GM23338 (cell line): Measurements from ENCODE around the gene ZNF366. TPM values are rescaled to one million over a fixed set of nuclear protein-coding genes. Genes with fewer than 3 reads are reported as not detected.

Source experiments
- ATAC-seq: fragments of 200-7000 bp; cut with Tn5 transposase; 3 replicates; pipeline ENCODE4 v1.9.1; 2020
- DNase-seq: peaks from one replicate; pipeline ENCODE4 v3.0.0-alpha.2; 2015; ENCODE audit warnings: low spot score
- H2AFZ ChIP-seq: fragments of 200-600 bp; sonication (generic); 2 replicates; pipeline ENCODE4 v1.8.0; 2016; ENCODE audit warnings: antibody characterized with exemption, mild to moderate bottlenecking, moderate library complexity
- H3F3A ChIP-seq: fragments of 200-600 bp; sonication (generic); replicated peaks from 2 replicates; pipeline ENCODE4 v1.8.0; 2017; ENCODE audit warnings: antibody characterized with exemption, mixed run types, low read depth
- H3K27ac ChIP-seq: fragments of 200-600 bp; sonication (generic); 2 replicates; pipeline ENCODE4 v1.6.1; 2016; ENCODE audit warnings: low read depth
- H3K27me3 ChIP-seq: fragments of 200-600 bp; sonication (generic); 2 replicates; pipeline ENCODE4 v1.8.0; 2016; ENCODE audit warnings: mild to moderate bottlenecking, mixed run types, moderate library complexity; ENCODE audit not compliant: insufficient read depth
- H3K36me3 ChIP-seq: fragments of 200-600 bp; sonication (generic); 2 replicates; pipeline ENCODE4 v1.8.0; 2016; ENCODE audit warnings: mild to moderate bottlenecking; ENCODE audit not compliant: insufficient read depth
- H3K4me1 ChIP-seq: fragments of 200-600 bp; sonication (generic); 2 replicates; pipeline ENCODE4 v1.8.0; 2016; ENCODE audit warnings: mild to moderate bottlenecking, moderate library complexity; ENCODE audit not compliant: insufficient read depth
- H3K4me2 ChIP-seq: fragments of 200-600 bp; sonication (generic); 2 replicates; pipeline ENCODE4 v1.7.1; 2017; ENCODE audit warnings: mixed run types
- H3K4me3 ChIP-seq: fragments of 200-600 bp; sonication (generic); 2 replicates; pipeline ENCODE4 v1.6.1; 2016; ENCODE audit warnings: mixed run types
- H3K79me2 ChIP-seq: fragments of 200-600 bp; sonication (generic); replicated peaks from 2 replicates; pipeline ENCODE4 v1.8.0; 2017; ENCODE audit warnings: mild to moderate bottlenecking; ENCODE audit not compliant: insufficient read depth
- H3K9me2 ChIP-seq: fragments of 200-600 bp; sonication (generic); 2 replicates; pipeline ENCODE4 v1.8.0; 2017; ENCODE audit not compliant: insufficient read depth
- H4K20me1 ChIP-seq: fragments of 200-600 bp; sonication (generic); replicated peaks from 2 replicates; pipeline ENCODE4 v1.8.0; 2017; ENCODE audit warnings: mild to moderate bottlenecking; ENCODE audit not compliant: insufficient read depth
- H3K27ac Mint-ChIP-seq: 2 replicates; pipeline ENCODE4 v1.8.0; 2020; ENCODE audit warnings: inconsistent platforms, mild to moderate bottlenecking, moderate library complexity, mixed read lengths
- H3K27me3 Mint-ChIP-seq: 3 replicates; pipeline ENCODE4 v1.8.0; 2022; ENCODE audit warnings: low read depth, mild to moderate bottlenecking, moderate library complexity, mixed read lengths, inconsistent platforms; ENCODE audit not compliant: insufficient read depth, poor library complexity
- H3K36me3 Mint-ChIP-seq: 3 replicates; pipeline ENCODE4 v1.8.0; 2021; ENCODE audit warnings: low read depth, mild to moderate bottlenecking, inconsistent platforms, moderate library complexity, mixed read lengths
- H3K4me1 Mint-ChIP-seq: 3 replicates; pipeline ENCODE4 v1.8.0; 2020; ENCODE audit warnings: mild to moderate bottlenecking, inconsistent platforms, mixed read lengths
- H3K4me3 Mint-ChIP-seq: 3 replicates; pipeline ENCODE4 v1.8.0; 2021; ENCODE audit warnings: moderate library complexity, mild to moderate bottlenecking, inconsistent platforms, mixed read lengths
- H3K9me3 Mint-ChIP-seq: 3 replicates; pipeline ENCODE4 v1.8.0; 2020; ENCODE audit warnings: moderate library complexity, mild to moderate bottlenecking, inconsistent platforms, mixed read lengths
- CREB1 ChIP-seq: fragments of 250-450 bp; sonication (Bioruptor Pico); IDR thresholded peaks from 2 replicates; pipeline ENCODE4 v1.5.0; 2020; ENCODE audit warnings: low read depth, mild to moderate bottlenecking, moderate library complexity
- EZH2 ChIP-seq: fragments of 200-600 bp; sonication (generic); IDR thresholded peaks from one replicate; pipeline ENCODE4 v1.8.0; 2017; ENCODE audit warnings: antibody characterized with exemption, mild to moderate bottlenecking, low read depth; ENCODE audit not compliant: unreplicated experiment
- NANOG ChIP-seq: IDR thresholded peaks from 2 replicates; pipeline ENCODE4 v1.6.1; 2016; ENCODE audit warnings: antibody characterized with exemption, borderline replicate concordance
- ZNF114 ChIP-seq: fragments of 250-450 bp; sonication (Bioruptor Pico); IDR thresholded peaks from 2 replicates; pipeline ENCODE4 v1.5.0; 2020; ENCODE audit warnings: mild to moderate bottlenecking, moderate library complexity
- ZNF331 ChIP-seq: fragments of 250-450 bp; sonication (Bioruptor Pico); IDR thresholded peaks from 2 replicates; pipeline ENCODE4 v1.5.0; 2020; ENCODE audit warnings: low read depth, mild to moderate bottlenecking, moderate library complexity
- polyA plus RNA-seq: library from polyadenylated mRNA; unstranded; fragments of >200 nt; fragmentation: Nextera tagmentation; extraction: Ambion mirVana; gene quantifications from 2 replicates; pipeline ENCODE4 v1.2.1, GENCODE V29; 2016
- total RNA-seq: library from RNA; depleted of rRNA; stranded (reverse); fragments of >200 nt; shearing (Covaris generic); gene quantifications from 2 replicates; pipeline ENCODE4 v1.2.3, GENCODE V29; 2014
- TF ChIP-seq, protein P1 (sequence below): fragments of 250-450 bp; sonication (Bioruptor Pico); IDR thresholded peaks from 2 replicates; pipeline ENCODE4 v1.5.0; 2020; ENCODE audit warnings: mild to moderate bottlenecking, moderate library complexity
- TF ChIP-seq, protein P2 (sequence below): IDR thresholded peaks from one replicate; pipeline ENCODE4 v1.6.1; 2018; ENCODE audit warnings: antibody characterized with exemption; ENCODE audit not compliant: unreplicated experiment

Gene ZNF366
- total and polyA plus RNA-seq, 2 experiments from 2014 or later = not detected

- TF ChIP-seq, protein P1, sequence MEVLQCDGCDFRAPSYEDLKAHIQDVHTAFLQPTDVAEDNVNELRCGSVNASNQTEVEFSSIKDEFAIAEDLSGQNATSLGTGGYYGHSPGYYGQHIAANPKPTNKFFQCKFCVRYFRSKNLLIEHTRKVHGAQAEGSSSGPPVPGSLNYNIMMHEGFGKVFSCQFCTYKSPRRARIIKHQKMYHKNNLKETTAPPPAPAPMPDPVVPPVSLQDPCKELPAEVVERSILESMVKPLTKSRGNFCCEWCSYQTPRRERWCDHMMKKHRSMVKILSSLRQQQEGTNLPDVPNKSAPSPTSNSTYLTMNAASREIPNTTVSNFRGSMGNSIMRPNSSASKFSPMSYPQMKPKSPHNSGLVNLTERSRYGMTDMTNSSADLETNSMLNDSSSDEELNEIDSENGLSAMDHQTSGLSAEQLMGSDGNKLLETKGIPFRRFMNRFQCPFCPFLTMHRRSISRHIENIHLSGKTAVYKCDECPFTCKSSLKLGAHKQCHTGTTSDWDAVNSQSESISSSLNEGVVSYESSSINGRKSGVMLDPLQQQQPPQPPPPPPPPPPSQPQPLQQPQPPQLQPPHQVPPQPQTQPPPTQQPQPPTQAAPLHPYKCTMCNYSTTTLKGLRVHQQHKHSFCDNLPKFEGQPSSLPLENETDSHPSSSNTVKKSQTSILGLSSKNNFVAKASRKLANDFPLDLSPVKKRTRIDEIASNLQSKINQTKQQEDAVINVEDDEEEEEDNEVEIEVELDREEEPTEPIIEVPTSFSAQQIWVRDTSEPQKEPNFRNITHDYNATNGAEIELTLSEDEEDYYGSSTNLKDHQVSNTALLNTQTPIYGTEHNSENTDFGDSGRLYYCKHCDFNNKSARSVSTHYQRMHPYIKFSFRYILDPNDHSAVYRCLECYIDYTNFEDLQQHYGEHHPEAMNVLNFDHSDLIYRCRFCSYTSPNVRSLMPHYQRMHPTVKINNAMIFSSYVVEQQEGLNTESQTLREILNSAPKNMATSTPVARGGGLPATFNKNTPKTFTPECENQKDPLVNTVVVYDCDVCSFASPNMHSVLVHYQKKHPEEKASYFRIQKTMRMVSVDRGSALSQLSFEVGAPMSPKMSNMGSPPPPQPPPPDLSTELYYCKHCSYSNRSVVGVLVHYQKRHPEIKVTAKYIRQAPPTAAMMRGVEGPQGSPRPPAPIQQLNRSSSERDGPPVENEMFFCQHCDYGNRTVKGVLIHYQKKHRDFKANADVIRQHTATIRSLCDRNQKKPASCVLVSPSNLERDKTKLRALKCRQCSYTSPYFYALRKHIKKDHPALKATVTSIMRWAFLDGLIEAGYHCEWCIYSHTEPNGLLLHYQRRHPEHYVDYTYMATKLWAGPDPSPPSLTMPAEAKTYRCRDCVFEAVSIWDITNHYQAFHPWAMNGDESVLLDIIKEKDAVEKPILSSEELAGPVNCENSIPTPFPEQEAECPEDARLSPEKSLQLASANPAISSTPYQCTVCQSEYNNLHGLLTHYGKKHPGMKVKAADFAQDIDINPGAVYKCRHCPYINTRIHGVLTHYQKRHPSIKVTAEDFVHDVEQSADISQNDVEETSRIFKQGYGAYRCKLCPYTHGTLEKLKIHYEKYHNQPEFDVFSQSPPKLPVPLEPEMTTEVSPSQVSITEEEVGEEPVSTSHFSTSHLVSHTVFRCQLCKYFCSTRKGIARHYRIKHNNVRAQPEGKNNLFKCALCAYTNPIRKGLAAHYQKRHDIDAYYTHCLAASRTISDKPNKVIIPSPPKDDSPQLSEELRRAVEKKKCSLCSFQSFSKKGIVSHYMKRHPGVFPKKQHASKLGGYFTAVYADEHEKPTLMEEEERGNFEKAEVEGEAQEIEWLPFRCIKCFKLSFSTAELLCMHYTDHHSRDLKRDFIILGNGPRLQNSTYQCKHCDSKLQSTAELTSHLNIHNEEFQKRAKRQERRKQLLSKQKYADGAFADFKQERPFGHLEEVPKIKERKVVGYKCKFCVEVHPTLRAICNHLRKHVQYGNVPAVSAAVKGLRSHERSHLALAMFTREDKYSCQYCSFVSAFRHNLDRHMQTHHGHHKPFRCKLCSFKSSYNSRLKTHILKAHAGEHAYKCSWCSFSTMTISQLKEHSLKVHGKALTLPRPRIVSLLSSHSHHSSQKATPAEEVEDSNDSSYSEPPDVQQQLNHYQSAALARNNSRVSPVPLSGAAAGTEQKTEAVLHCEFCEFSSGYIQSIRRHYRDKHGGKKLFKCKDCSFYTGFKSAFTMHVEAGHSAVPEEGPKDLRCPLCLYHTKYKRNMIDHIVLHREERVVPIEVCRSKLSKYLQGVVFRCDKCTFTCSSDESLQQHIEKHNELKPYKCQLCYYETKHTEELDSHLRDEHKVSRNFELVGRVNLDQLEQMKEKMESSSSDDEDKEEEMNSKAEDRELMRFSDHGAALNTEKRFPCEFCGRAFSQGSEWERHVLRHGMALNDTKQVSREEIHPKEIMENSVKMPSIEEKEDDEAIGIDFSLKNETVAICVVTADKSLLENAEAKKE (CRISPR knock-in tag) = no peak
- TF ChIP-seq NANOG = no peak
Observed at GRCh38 chr5:72518001-72518683, 10.9 kb upstream of the ZNF366 start (continued).

- Histone ChIP-seq H2AFZ (no peak overlapping the region), H3K79me2 (no peaks in the 10 kb centered on the region), H3F3A (no peaks in the 10 kb centered on the region), H3K4me3 (no peak overlapping the region), H3K4me2 (no peak overlapping the region), H3K9me2 (peaks cover 12% of the 10 kb centered on the region), H3K27ac (no peak overlapping the region), H3K27me3 (no peaks in the 10 kb centered on the region), H3K36me3 (no peaks in the 10 kb centered on the region), H4K20me1 (no peaks in the 10 kb centered on the region), H3K4me1 (peaks cover 10% of the 10 kb centered on the region)
- H3K9me3 Mint-ChIP-seq = peaks cover 3% of the 10 kb centered on the region; the same call in 1 of the 3 replicates
- H3K4me1 Mint-ChIP-seq = peaks cover 13% of the 10 kb centered on the region
- no peaks in the 10 kb centered on the region for H3K27me3 Mint-ChIP-seq
- no peak overlapping the region for H3K4me3 Mint-ChIP-seq
- DNase-seq (no peak), ATAC-seq (no peak)
- H3K36me3 Mint-ChIP-seq = no peaks in the 10 kb centered on the region
- no peak overlapping the region for H3K27ac Mint-ChIP-seq
- TF ChIP-seq CREB1 (CRISPR knock-in tag) = no peak
- no peak for TF ChIP-seq ZNF331 (CRISPR knock-in tag)
- TF ChIP-seq, protein P2, sequence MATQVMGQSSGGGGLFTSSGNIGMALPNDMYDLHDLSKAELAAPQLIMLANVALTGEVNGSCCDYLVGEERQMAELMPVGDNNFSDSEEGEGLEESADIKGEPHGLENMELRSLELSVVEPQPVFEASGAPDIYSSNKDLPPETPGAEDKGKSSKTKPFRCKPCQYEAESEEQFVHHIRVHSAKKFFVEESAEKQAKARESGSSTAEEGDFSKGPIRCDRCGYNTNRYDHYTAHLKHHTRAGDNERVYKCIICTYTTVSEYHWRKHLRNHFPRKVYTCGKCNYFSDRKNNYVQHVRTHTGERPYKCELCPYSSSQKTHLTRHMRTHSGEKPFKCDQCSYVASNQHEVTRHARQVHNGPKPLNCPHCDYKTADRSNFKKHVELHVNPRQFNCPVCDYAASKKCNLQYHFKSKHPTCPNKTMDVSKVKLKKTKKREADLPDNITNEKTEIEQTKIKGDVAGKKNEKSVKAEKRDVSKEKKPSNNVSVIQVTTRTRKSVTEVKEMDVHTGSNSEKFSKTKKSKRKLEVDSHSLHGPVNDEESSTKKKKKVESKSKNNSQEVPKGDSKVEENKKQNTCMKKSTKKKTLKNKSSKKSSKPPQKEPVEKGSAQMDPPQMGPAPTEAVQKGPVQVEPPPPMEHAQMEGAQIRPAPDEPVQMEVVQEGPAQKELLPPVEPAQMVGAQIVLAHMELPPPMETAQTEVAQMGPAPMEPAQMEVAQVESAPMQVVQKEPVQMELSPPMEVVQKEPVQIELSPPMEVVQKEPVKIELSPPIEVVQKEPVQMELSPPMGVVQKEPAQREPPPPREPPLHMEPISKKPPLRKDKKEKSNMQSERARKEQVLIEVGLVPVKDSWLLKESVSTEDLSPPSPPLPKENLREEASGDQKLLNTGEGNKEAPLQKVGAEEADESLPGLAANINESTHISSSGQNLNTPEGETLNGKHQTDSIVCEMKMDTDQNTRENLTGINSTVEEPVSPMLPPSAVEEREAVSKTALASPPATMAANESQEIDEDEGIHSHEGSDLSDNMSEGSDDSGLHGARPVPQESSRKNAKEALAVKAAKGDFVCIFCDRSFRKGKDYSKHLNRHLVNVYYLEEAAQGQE = no peak
- no peak for TF ChIP-seq EZH2
- no peak for TF ChIP-seq ZNF114 (CRISPR knock-in tag)
Observed at GRCh38 chr5:72516916-72517315, 9.7 kb upstream of the ZNF366 start.
